ENCODE data around the gene APIP. TPM values are rescaled to one million over a fixed set of nuclear protein-coding genes. Genes with fewer than 3 reads are reported as not detected.

The APIP gene
- total RNA-seq, 4 donors from 2014 or later = 16.3 to 31.5 (median 23.2) TPM

DNA sequence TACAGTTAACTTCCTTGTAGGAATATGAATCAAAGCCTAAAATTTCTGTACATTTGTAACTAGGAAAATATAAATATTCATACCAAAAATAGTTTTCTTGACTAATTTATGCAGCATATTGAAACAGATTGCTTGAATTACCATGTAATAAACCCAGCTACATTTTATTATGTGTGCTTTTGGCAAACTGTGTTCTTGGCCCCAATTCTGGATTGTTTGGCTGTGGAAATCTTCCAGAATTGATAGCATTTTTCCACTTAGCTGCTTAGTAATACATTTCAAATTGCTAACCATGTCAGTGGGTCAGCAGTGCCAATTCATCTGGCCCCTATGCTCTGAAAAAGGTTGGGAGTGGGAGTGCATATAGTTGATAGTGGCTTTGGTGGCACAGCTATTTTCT, 32.5 kb upstream of the APIP start:
- TF ChIP-seq POLR2A (IDR thresholded peaks at IDR 0.05) = no peak
- no peak for TF ChIP-seq EP300 (IDR thresholded peaks at IDR 0.05)
- TF ChIP-seq, protein P1, sequence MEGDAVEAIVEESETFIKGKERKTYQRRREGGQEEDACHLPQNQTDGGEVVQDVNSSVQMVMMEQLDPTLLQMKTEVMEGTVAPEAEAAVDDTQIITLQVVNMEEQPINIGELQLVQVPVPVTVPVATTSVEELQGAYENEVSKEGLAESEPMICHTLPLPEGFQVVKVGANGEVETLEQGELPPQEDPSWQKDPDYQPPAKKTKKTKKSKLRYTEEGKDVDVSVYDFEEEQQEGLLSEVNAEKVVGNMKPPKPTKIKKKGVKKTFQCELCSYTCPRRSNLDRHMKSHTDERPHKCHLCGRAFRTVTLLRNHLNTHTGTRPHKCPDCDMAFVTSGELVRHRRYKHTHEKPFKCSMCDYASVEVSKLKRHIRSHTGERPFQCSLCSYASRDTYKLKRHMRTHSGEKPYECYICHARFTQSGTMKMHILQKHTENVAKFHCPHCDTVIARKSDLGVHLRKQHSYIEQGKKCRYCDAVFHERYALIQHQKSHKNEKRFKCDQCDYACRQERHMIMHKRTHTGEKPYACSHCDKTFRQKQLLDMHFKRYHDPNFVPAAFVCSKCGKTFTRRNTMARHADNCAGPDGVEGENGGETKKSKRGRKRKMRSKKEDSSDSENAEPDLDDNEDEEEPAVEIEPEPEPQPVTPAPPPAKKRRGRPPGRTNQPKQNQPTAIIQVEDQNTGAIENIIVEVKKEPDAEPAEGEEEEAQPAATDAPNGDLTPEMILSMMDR (IDR thresholded peaks at IDR 0.05) = no peak
- no peak for DNase-seq (ENCODE audit: low spot score in 2 of 2)
- peaks cover 0 to 15% (median 3%) of the 10 kb centered on the region in 4 donors for H3K4me1 ChIP-seq
- H3K4me3 ChIP-seq = no peak overlapping the region
- H3K27me3 ChIP-seq = no peaks in the 10 kb centered on the region
- no peak overlapping the region for H3K27ac ChIP-seq
- peaks cover 0 to 10% (median 0%) of the 10 kb centered on the region in 3 donors for H3K36me3 ChIP-seq
- peaks cover 0 to 11% (median 3%) of the 10 kb centered on the region in 4 donors for H3K9me3 ChIP-seq

DNA sequence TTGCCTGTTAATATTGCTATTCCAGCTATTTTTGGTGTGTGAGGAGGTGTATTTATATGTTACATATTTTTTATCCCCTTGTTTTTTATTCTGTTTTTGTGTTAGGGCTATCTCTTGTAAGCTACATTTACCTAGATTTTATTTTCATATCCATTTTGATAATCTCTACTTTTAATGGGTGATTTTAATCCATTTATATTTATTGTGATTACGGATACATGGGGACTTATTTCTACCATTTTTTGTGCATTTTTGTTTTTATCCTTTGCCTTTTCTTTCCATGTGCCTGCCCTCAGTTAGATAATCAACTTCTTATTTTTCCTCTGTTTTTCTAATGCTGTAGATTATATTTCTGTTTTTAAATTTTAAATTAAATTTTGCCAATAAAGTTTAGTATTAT, 28.5 kb upstream of the APIP start:
- no peaks in the 10 kb centered on the region for H3K27me3 ChIP-seq
- H3K4me3 ChIP-seq = no peak overlapping the region
- no peak for DNase-seq (ENCODE audit: low spot score in 2 of 2)
- H3K4me1 ChIP-seq = peaks cover 0 to 26% (median 3%) of the 10 kb centered on the region in 4 donors
- TF ChIP-seq POLR2A (IDR thresholded peaks at IDR 0.05) = no peak
- TF ChIP-seq, protein P1 (IDR thresholded peaks at IDR 0.05) = no peak
- TF ChIP-seq EP300 (IDR thresholded peaks at IDR 0.05) = no peak
- H3K36me3 ChIP-seq = peaks cover 0 to 20% (median 0%) of the 10 kb centered on the region in 3 donors
- H3K9me3 ChIP-seq = peaks cover 0 to 11% (median 3%) of the 10 kb centered on the region in 4 donors
- H3K27ac ChIP-seq = no peak overlapping the region
- 97 to 100% methylated on average over 1 of the region's 1 CpG for WGBS, 2 donors

DNA sequence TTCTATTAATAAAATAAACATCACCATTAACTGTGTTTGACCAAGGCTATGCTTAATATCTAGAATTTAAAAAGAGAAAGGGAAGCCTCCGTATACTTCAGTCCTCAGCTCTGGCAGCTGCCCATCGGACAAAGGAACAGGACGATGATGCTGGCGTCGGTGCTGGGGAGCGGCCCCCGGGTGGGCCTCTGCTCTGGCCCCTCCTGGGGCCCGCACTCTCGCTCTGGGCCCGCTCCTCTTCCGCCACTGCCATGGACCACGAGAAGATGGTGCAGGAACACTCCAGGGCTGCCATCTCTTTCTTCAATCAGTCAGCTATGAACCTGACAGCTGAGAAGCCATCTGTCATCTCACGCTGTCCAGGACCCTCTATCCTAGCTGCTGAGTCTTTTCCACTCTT, 25.5 kb upstream of the APIP start:
- Histone ChIP-seq H3K27ac (no peak overlapping the region), H3K36me3 (peaks cover 0 to 20% (median 0%) of the 10 kb centered on the region in 3 donors), H3K4me1 (peaks cover 0 to 23% (median 0%) of the 10 kb centered on the region in 4 donors), H3K4me3 (no peak overlapping the region), H3K9me3 (peaks cover 0 to 11% (median 3%) of the 10 kb centered on the region in 4 donors), H3K27me3 (no peaks in the 10 kb centered on the region)
- 92 to 97% methylated on average over 13 of the region's 13 CpGs for WGBS, 2 donors
- no peak for DNase-seq (ENCODE audit: low spot score in 2 of 2)
- TF ChIP-seq EP300 (IDR thresholded peaks at IDR 0.05) = no peak

DNA sequence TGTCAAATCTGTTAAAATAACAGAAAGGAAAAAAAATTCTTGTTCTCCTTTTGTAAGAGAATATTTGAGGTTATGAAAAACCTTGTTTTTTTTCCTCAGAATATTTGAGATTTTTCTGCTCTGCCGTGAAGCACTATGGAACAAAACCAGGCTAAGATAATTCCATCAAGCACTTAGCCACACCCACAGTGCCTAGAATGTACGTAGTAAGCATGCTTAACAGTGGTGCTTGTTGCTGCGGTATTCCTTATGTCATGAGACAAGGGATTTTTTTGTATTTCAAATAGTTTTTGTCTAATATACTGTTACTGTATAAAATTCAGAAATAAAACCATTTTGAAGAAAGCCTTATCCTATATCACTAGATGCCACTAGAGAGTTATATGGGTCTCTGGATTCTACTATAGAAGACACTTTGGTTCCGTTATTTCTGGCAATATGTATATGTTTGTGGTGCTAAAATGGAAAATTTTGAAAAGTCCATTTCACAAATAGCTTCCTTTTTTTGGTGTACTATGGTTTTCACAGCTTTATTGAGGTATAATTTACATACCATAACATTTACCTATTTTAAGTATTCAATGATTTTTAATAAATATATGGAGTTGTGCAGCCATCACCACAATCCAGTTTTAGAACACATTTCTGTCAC, 24.0 kb upstream of the APIP start:
- no peaks in the 10 kb centered on the region for H3K27me3 ChIP-seq
- peaks cover 0 to 20% (median 0%) of the 10 kb centered on the region in 3 donors for H3K36me3 ChIP-seq
- H3K27ac ChIP-seq = peak overlapping the region in 1 of 4 donors; percentile 37
- 26 to 36% methylated on average over 4 of the region's 4 CpGs for WGBS, 2 donors
- TF ChIP-seq POLR2A (IDR thresholded peaks at IDR 0.05) (no peak), EP300 (IDR thresholded peaks at IDR 0.05) (no peak)
- TF ChIP-seq, protein P1 (IDR thresholded peaks at IDR 0.05) = no peak
- no peak for DNase-seq (ENCODE audit: low spot score in 2 of 2)
- peaks cover 0 to 11% (median 3%) of the 10 kb centered on the region in 4 donors for H3K9me3 ChIP-seq
- H3K4me1 ChIP-seq = peaks cover 0 to 23% (median 0%) of the 10 kb centered on the region in 4 donors
- no peak overlapping the region for H3K4me3 ChIP-seq

DNA sequence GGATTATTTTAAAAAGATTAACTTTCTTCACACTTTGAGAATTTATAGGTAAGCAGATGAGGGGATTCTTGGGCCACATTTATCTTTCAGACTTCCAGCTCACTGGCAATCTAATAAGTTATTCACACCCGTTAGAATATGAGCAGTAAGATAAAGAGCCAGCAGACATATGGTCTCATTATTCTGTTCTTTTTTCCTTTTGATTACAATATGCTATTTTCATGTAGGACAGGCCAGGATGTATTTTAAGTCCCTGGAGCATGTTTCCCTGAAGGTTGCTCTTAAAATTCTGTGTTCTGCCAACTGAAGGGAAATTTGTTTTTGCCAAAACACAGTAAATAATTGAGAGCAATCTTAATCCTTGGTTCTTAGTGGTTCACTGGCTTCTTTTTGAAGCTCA, 22.4 kb upstream of the APIP start:
- TF ChIP-seq POLR2A (IDR thresholded peaks at IDR 0.05) = no peak
- TF ChIP-seq, protein P1 (IDR thresholded peaks at IDR 0.05) = no peak
- no peak for TF ChIP-seq EP300 (IDR thresholded peaks at IDR 0.05)
- WGBS, 2 donors = 47 to 49% methylated on average over 1 of the region's 1 CpG
- H3K4me3 ChIP-seq = no peak overlapping the region
- DNase-seq (ENCODE audit: low spot score in 2 of 2) = no peak
- H3K27ac ChIP-seq = no peak overlapping the region
- H3K36me3 ChIP-seq = peaks cover 0 to 15% (median 0%) of the 10 kb centered on the region in 3 donors
- no peaks in the 10 kb centered on the region for H3K27me3 ChIP-seq
- H3K4me1 ChIP-seq = peaks cover 0 to 23% (median 0%) of the 10 kb centered on the region in 4 donors
- no peaks in the 10 kb centered on the region for H3K9me3 ChIP-seq

All from tibial nerve (tissue), 4 donors.